ENCODE measurements around the gene ST6GAL2.
A peak's percentile ranks its signal among the peaks of the same experiment; 100 is the strongest.

ST6GAL2 gene

DNA sequence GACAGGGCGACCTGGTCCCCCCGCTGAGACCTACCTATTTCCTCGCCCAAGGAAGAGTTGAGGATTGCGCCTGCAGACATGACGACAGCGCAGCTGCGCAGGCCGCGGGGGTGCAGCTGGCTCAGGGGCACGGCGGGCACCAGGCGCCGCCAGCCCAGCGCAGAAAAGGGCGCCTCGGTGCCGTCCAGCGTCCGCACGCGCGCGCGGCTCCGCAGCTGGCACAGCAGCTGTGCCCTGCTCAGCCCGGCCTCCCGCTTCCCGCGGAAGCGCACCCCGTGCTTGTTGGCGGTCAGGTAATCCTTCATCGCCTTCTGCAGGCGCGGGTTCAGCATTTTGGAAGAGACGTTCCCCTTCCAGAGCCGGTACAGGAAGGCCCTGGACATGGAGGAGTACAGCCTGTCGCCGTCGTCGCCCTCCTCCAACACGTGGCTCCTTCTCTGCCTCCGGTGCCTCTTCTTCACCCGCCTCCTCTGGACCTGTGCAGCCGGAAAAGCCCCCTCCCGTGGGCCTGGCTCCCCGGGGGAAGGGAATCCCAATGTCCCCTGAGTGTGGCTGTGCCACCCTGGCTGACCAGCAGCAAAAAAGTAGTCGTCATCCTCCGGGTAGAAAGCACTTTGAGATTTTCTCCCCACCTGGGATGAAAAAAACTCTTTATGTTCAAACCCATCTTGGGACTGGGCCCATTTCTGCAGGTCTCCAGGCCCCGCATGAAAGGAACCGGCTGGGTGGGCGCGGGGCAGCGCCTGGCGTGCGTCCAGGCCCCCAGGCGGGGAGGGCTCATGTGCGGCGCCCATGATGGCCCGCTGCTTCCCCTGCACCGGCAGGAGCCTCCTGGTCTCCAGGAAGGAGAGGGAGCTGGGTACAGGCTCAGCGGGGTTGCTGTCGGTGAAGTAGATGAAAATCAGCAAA, 42.7 kb downstream of the ST6GAL2 start:
- no peak for DNase-seq (ENCODE audit: low read depth)
- TF ChIP-seq, protein P1, sequence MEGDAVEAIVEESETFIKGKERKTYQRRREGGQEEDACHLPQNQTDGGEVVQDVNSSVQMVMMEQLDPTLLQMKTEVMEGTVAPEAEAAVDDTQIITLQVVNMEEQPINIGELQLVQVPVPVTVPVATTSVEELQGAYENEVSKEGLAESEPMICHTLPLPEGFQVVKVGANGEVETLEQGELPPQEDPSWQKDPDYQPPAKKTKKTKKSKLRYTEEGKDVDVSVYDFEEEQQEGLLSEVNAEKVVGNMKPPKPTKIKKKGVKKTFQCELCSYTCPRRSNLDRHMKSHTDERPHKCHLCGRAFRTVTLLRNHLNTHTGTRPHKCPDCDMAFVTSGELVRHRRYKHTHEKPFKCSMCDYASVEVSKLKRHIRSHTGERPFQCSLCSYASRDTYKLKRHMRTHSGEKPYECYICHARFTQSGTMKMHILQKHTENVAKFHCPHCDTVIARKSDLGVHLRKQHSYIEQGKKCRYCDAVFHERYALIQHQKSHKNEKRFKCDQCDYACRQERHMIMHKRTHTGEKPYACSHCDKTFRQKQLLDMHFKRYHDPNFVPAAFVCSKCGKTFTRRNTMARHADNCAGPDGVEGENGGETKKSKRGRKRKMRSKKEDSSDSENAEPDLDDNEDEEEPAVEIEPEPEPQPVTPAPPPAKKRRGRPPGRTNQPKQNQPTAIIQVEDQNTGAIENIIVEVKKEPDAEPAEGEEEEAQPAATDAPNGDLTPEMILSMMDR (conservative IDR thresholded peaks at IDR 0.05; ENCODE audit: low read depth, low read length): no peak
- no peak overlapping the region for H3K4me3 ChIP-seq (ENCODE audit: low read depth, low read length)

DNA sequence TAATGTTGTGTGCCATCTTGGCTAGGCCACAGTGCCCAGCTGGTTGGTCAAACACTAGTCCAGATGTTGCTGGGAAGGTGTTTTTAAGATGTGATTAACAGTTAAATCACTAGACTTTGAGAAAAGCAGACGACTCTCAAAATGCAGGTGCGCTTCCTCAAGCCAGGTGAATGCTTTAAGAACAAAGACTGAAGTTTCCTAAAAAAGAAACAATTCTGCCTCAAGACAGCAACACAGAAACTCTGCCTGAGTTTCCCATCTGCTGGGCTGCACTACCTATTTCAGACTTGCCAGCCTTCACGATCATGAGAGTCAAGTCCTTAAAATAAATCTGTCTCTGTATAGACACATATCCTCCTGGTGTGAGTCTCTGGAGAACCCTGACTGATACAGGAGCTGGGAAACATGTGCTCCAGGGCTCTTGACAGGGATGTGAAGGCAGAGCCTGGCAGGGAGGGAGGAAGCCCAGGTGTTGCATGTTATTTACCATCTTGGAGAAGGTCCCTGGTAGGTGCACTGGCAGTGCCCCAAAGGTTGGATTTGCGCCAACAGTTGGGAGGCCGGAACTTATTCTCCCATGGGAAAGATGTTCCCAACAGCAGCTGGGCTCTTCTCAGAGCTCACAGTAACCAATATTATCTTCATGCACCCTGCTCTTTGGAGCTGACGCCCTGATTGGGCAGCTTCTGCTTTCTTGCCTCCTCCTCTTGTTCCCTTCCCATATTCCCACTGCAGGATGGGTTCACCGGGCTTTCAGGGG, 43.9 kb downstream of the ST6GAL2 start:
- TF ChIP-seq, protein P1 (conservative IDR thresholded peaks at IDR 0.05; ENCODE audit: low read depth, low read length): no peak
- no peak overlapping the region for H3K4me3 ChIP-seq (ENCODE audit: low read depth, low read length)
- no peak for DNase-seq (ENCODE audit: low read depth)

DNA sequence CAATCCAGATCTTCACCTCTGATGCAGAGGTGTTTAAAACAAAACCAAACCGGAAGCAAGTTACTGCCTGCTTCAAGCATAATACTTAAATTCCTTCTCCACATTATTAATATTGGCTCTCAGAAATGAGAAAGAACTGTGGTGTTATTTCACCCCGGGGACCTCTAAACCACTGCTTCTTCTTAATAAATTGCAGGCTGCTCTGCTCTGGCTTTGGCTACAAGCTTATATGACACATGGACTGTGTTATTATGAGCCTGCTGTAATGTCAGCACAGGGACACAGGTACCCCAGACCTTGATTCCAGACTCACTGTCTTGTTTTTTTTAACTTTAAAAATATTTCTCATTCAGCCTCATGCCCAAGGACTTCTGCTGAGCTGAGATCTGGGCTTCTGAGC, 45.1 kb downstream of the ST6GAL2 start:
- peak; percentile 21 for DNase-seq (ENCODE audit: low read depth)
- H3K4me3 ChIP-seq (ENCODE audit: low read depth, low read length): no peak overlapping the region
- TF ChIP-seq, protein P1 (conservative IDR thresholded peaks at IDR 0.05; ENCODE audit: low read depth, low read length): no peak

DNA sequence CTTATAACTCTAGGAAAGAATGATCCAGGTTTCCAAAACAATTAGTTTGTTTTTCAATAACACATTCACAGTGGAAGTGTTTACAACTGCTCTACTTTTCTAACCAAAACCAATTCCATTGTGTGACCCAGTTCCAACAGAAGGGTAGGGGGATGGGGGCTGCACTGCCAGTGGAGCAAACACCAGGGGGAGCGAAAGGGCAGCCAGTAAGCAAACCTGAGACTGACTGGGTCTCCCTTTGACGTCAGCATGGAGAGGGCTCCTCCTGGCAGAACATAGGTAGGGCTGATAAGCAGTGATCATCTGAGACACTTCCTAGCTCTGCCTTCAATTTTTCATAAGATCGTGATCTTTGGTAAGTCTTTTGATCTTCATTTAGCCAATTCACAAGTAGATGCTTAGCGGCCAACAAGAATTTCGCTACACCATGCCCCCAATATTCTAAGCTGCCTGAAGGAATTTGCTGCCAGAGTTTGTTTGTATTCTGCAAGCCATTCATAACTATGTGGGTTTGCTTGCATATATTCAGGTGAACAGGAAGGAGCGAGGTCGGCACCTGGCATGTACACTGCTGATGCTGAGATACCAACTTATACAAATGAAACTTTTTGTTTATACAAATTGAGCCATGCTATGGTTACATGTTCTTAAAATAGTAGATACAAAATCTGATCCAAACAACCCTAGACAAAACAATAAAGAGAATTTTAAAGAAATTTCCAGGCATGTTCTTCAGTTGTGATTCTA, 45.9 kb downstream of the ST6GAL2 start:
- TF ChIP-seq, protein P1 (conservative IDR thresholded peaks at IDR 0.05; ENCODE audit: low read depth, low read length): peak; percentile 45
- DNase-seq (ENCODE audit: low read depth): peak; percentile 18

DNA sequence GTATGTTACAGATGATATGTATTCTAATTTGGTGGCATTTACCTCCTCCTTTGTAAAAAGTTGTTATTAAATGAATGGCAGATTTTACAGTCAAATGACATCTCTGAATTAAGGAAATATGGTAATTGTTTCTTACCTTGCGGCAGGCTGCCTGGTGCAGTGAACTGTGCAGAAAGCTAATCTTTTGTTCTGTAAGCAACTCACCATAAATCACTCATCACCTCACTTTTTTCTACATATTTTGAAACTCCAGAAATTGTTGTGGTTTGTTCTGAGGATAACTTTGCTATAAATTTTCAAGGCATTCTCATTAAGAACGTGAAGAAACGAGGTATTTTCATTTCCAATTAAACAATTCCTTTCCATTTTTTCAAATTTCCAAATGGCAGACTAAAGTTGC, 52.7 kb downstream of the ST6GAL2 start:
- no peak overlapping the region for H3K4me3 ChIP-seq (ENCODE audit: low read depth, low read length)
- TF ChIP-seq, protein P1 (conservative IDR thresholded peaks at IDR 0.05; ENCODE audit: low read depth, low read length): no peak
- no peak for DNase-seq (ENCODE audit: low read depth)

More for the DNA sequence above, 45.9 kb downstream of the ST6GAL2 start:
- H3K4me3 ChIP-seq (ENCODE audit: low read depth, low read length): no peak overlapping the region

DNA sequence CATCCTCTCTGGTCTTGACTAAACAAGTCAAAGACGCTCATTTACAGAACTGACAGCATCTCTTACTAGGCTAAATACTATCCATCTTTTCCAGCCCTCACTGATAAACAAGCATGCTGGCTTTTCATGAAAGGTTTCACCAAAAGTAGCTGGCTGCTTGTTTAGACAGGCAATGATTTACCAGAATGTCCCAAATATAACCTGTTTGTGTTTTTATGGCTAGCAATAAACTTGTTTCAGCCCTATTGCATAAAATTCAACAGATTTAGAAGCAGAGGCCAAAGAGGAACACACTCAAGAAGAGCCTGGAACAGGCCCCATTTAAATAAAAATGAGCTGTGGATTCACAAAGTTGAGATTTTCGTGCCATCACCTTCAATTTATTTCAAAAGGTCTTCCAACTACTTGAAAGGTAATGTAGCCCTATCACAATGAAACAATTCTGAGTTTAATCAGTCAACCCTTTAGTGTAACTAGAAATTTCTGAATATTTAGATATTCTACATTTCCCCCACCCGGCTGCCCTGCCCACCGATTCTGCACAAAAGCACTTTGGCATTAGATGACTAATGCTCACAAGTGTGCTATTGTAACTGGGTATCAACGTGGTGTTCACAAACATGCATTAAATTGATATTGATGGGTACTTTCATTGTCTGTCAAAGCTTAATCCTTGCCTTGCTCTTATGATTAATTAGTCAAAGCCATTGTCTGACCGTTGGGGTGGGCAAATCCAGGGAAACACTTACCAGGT, 54.0 kb downstream of the ST6GAL2 start:
- no peak overlapping the region for H3K4me3 ChIP-seq (ENCODE audit: low read depth, low read length)
- no peak for DNase-seq (ENCODE audit: low read depth)
- TF ChIP-seq, protein P1 (conservative IDR thresholded peaks at IDR 0.05; ENCODE audit: low read depth, low read length): no peak
